Neural progenitor cell (in vitro differentiated cells): ENCODE results near the gene APOBEC3G. TPM values are rescaled to one million over a fixed set of nuclear protein-coding genes. Genes with fewer than 3 reads are reported as not detected.
A peak's percentile ranks its signal among the peaks of the same experiment; 100 is the strongest.

ENCODE experiments used
- DNase-seq: peaks from one replicate; pipeline ENCODE4 v3.0.0-alpha.2; 2016; ENCODE audit warnings: low spot score
- H2AFZ ChIP-seq: fragments of 200-600 bp; sonication (generic); replicated peaks from 2 replicates; pipeline ENCODE4 v1.6.1; 2016; ENCODE audit warnings: antibody characterized with exemption
- H3F3A ChIP-seq: fragments of 200-600 bp; sonication (generic); 2 replicates; pipeline ENCODE4 v1.6.1; 2016; ENCODE audit warnings: antibody characterized with exemption, low read depth
- H3K27ac ChIP-seq: fragments of 200-600 bp; sonication (generic); 2 replicates; pipeline ENCODE4 v1.5.1; 2016; ENCODE audit warnings: mild to moderate bottlenecking
- H3K27me3 ChIP-seq: fragments of 200-600 bp; sonication (generic); 2 replicates; pipeline ENCODE4 v1.6.1; 2016; ENCODE audit warnings: mild to moderate bottlenecking, moderate library complexity
- H3K36me3 ChIP-seq: fragments of 200-600 bp; sonication (generic); 2 replicates; pipeline ENCODE4 v1.5.1; 2016
- H3K4me1 ChIP-seq: fragments of 200-600 bp; sonication (generic); 2 replicates; pipeline ENCODE4 v1.6.1; 2016; ENCODE audit warnings: mixed run types
- H3K4me2 ChIP-seq: fragments of 200-600 bp; sonication (generic); 2 replicates; pipeline ENCODE4 v1.6.1; 2016
- H3K4me3 ChIP-seq: fragments of 200-600 bp; sonication (generic); 2 replicates; pipeline ENCODE4 v1.5.1; 2016
- H3K79me2 ChIP-seq: fragments of 200-600 bp; sonication (generic); 2 replicates; pipeline ENCODE4 v1.6.1; 2016; ENCODE audit warnings: low read depth
- H3K9ac ChIP-seq: fragments of 200-600 bp; sonication (generic); 2 replicates; pipeline ENCODE4 v1.6.1; 2016
- H3K9me3 ChIP-seq: fragments of 200-600 bp; sonication (generic); 2 replicates; pipeline ENCODE4 v1.5.1; 2016; ENCODE audit warnings: low read depth
- H4K20me1 ChIP-seq: fragments of 200-600 bp; sonication (generic); 2 replicates; pipeline ENCODE4 v1.6.1; 2016; ENCODE audit warnings: low read depth
- H3K27ac Mint-ChIP-seq: 3 replicates; pipeline ENCODE4 v1.8.0; 2021; ENCODE audit warnings: mixed read lengths
- H3K27me3 Mint-ChIP-seq: 2 replicates; pipeline ENCODE4 v1.8.0; 2022; ENCODE audit warnings: low read depth, mild to moderate bottlenecking, inconsistent platforms, moderate library complexity, mixed read lengths; ENCODE audit not compliant: insufficient read depth
- H3K36me3 Mint-ChIP-seq: 3 replicates; pipeline ENCODE4 v1.8.0; 2021; ENCODE audit warnings: mixed read lengths
- H3K4me1 Mint-ChIP-seq: 3 replicates; pipeline ENCODE4 v1.8.0; 2021; ENCODE audit warnings: mixed read lengths
- H3K4me3 Mint-ChIP-seq: 3 replicates; pipeline ENCODE4 v1.8.0; 2021; ENCODE audit warnings: mild to moderate bottlenecking, moderate library complexity, mixed read lengths
- H3K9me3 Mint-ChIP-seq: 3 replicates; pipeline ENCODE4 v1.8.0; 2020; ENCODE audit warnings: mixed read lengths
- CTCF ChIP-seq: fragments of 200-600 bp; sonication (generic); IDR thresholded peaks from 2 replicates; pipeline ENCODE4 v1.5.1; 2017; ENCODE audit warnings: antibody characterized with exemption, mild to moderate bottlenecking
- EZH2 ChIP-seq: fragments of 200-600 bp; sonication (generic); IDR thresholded peaks from 2 replicates; pipeline ENCODE4 v1.6.1; 2017; ENCODE audit warnings: antibody characterized with exemption, mild to moderate bottlenecking, moderate library complexity
- EZH2phosphoT487 ChIP-seq: fragments of 200-600 bp; sonication (generic); IDR thresholded peaks from 2 replicates; pipeline ENCODE4 v1.6.1; 2017; ENCODE audit warnings: antibody characterized with exemption
- total RNA-seq: library from RNA; depleted of rRNA; stranded (reverse); fragments of >200 nt; gene quantifications from 2 replicates; pipeline ENCODE4 v1.2.3, GENCODE V29; 2015; ENCODE audit warnings: low replicate concordance

APOBEC3G gene
- total RNA-seq, 1 donor from 2014 or later, result 0.30 TPM

- Histone ChIP-seq H3K79me2 (no peaks in the 10 kb centered on the region), H3K9me3 (no peaks in the 10 kb centered on the region), H3K27ac (no peak overlapping the region), H4K20me1 (peaks cover 8% of the 10 kb centered on the region), H3K27me3 (no peaks in the 10 kb centered on the region), H3K4me3 (no peak overlapping the region), H3K4me2 (no peak overlapping the region), H3F3A (peaks cover 23% of the 10 kb centered on the region), H2AFZ (no peak overlapping the region), H3K4me1 (peaks cover 35% of the 10 kb centered on the region), H3K9ac (no peak overlapping the region), H3K36me3 (no peaks in the 10 kb centered on the region)
- Mint-ChIP-seq H3K4me3 (no peak overlapping the region), H3K27ac (peak overlapping the region; percentile 26), H3K4me1 (peaks cover 50% of the 10 kb centered on the region), H3K36me3 (no peaks in the 10 kb centered on the region), H3K9me3 (peaks cover 7% of the 10 kb centered on the region), H3K27me3 (peaks cover 8% of the 10 kb centered on the region)
- no peak for DNase-seq
- TF ChIP-seq EZH2, result no peak
- no peak for TF ChIP-seq CTCF
- TF ChIP-seq EZH2phosphoT487, result no peak
These were observed 51.4 kb downstream of the APOBEC3G start for GRCh38 chr22:39128508-39128907.

- Histone ChIP-seq H3K9me3 (no peaks in the 10 kb centered on the region), H3K9ac (no peak overlapping the region), H3K4me1 (peaks cover 30% of the 10 kb centered on the region), H4K20me1 (peaks cover 8% of the 10 kb centered on the region), H3K4me2 (no peak overlapping the region), H3K4me3 (no peak overlapping the region), H3K27ac (no peak overlapping the region), H2AFZ (no peak overlapping the region), H3K79me2 (no peaks in the 10 kb centered on the region), H3K36me3 (no peaks in the 10 kb centered on the region), H3F3A (peaks cover 23% of the 10 kb centered on the region), H3K27me3 (no peaks in the 10 kb centered on the region)
- no peak overlapping the region for H3K4me3 Mint-ChIP-seq
- H3K36me3 Mint-ChIP-seq, result no peaks in the 10 kb centered on the region
- no peak for DNase-seq
- H3K9me3 Mint-ChIP-seq, result peaks cover 7% of the 10 kb centered on the region
- H3K4me1 Mint-ChIP-seq, result peaks cover 47% of the 10 kb centered on the region
- TF ChIP-seq EZH2phosphoT487 (no peak), CTCF (no peak), EZH2 (no peak)
- H3K27me3 Mint-ChIP-seq, result peaks cover 11% of the 10 kb centered on the region
- H3K27ac Mint-ChIP-seq, result peak overlapping the region; percentile 26
These were observed 52.0 kb downstream of the APOBEC3G start for GRCh38 chr22:39129081-39129480.

- no peak for TF ChIP-seq CTCF
- no peak for TF ChIP-seq EZH2phosphoT487
- no peak for TF ChIP-seq EZH2
- peak overlapping the region; percentile 40 for H3K27ac Mint-ChIP-seq
- no peak for DNase-seq
These were observed 52.7 kb downstream of the APOBEC3G start for GRCh38 chr22:39129746-39130145.

More at GRCh38 chr22:39129746-39130145, 52.7 kb downstream of the APOBEC3G start:
- H3K4me1 ChIP-seq, result peaks cover 30% of the 10 kb centered on the region
- no peak overlapping the region for H3K27ac ChIP-seq
- no peaks in the 10 kb centered on the region for H3K36me3 ChIP-seq
- no peak overlapping the region for H3K4me3 ChIP-seq
- Mint-ChIP-seq H3K36me3 (no peaks in the 10 kb centered on the region), H3K4me3 (peak overlapping the region; percentile 54), H3K27me3 (peaks cover 11% of the 10 kb centered on the region), H3K9me3 (peaks cover 7% of the 10 kb centered on the region), H3K4me1 (peaks cover 43% of the 10 kb centered on the region)
- H3K79me2 ChIP-seq, result no peaks in the 10 kb centered on the region
- H3K9ac ChIP-seq, result no peak overlapping the region
- H3K4me2 ChIP-seq, result peak overlapping the region; percentile 60
- no peaks in the 10 kb centered on the region for H3K27me3 ChIP-seq
- H2AFZ ChIP-seq, result no peak overlapping the region
- no peaks in the 10 kb centered on the region for H3K9me3 ChIP-seq
- H4K20me1 ChIP-seq, result peaks cover 8% of the 10 kb centered on the region
- H3F3A ChIP-seq, result peaks cover 23% of the 10 kb centered on the region
